ENCODE data around the gene PANK4.

Gene PANK4

GRCh38 chr1:2497891-2498290 is 28.5 kb downstream of the PANK4 start:
- ATAC-seq: no peak
- no peak for TF ChIP-seq RARB (CRISPR knock-in tag; IDR thresholded peaks at IDR 0.05)
- TF ChIP-seq ZNF8 (CRISPR knock-in tag; IDR thresholded peaks at IDR 0.05): no peak
- no peak for TF ChIP-seq ZFP3 (CRISPR knock-in tag; IDR thresholded peaks at IDR 0.05)
- TF ChIP-seq PATZ1 (CRISPR knock-in tag; IDR thresholded peaks at IDR 0.05; ENCODE audit: borderline replicate concordance): no peak
- no peak for TF ChIP-seq OSR1 (CRISPR knock-in tag; IDR thresholded peaks at IDR 0.05)
- no peak for TF ChIP-seq TCF4 (CRISPR knock-in tag; IDR thresholded peaks at IDR 0.05; ENCODE audit: borderline replicate concordance)
- no peak for TF ChIP-seq ZNF565 (CRISPR knock-in tag; conservative IDR thresholded peaks at IDR 0.05; ENCODE audit: low read depth)
- TF ChIP-seq TOX (CRISPR knock-in tag; IDR thresholded peaks at IDR 0.05; ENCODE audit: borderline replicate concordance): no peak

GRCh38 chr1:2496746-2497145 is 29.6 kb downstream of the PANK4 start:
- TF ChIP-seq ZC3H10 (CRISPR knock-in tag; IDR thresholded peaks at IDR 0.05) (no peak), BACH2 (CRISPR knock-in tag; IDR thresholded peaks at IDR 0.05; ENCODE audit: borderline replicate concordance) (no peak), CSRNP3 (CRISPR knock-in tag; IDR thresholded peaks at IDR 0.05) (no peak), ZNF8 (CRISPR knock-in tag; IDR thresholded peaks at IDR 0.05) (no peak), ZFP3 (CRISPR knock-in tag; IDR thresholded peaks at IDR 0.05) (no peak), RARB (CRISPR knock-in tag; IDR thresholded peaks at IDR 0.05) (no peak), PPARA (CRISPR knock-in tag; IDR thresholded peaks at IDR 0.05; ENCODE audit: borderline replicate concordance) (no peak), GLIS3 (CRISPR knock-in tag; IDR thresholded peaks at IDR 0.05) (no peak), ISL1 (CRISPR knock-in tag; IDR thresholded peaks at IDR 0.05) (no peak), POU6F1 (CRISPR knock-in tag; IDR thresholded peaks at IDR 0.05; ENCODE audit: borderline replicate concordance, low read depth) (no peak), ZFP30 (CRISPR knock-in tag; IDR thresholded peaks at IDR 0.05) (no peak), ESRRG (CRISPR knock-in tag; IDR thresholded peaks at IDR 0.05) (no peak), ZNF565 (CRISPR knock-in tag; conservative IDR thresholded peaks at IDR 0.05; ENCODE audit: low read depth) (no peak), ZNF70 (CRISPR knock-in tag; IDR thresholded peaks at IDR 0.05) (no peak), CSDC2 (CRISPR knock-in tag; IDR thresholded peaks at IDR 0.05) (no peak), TCF4 (CRISPR knock-in tag; IDR thresholded peaks at IDR 0.05; ENCODE audit: borderline replicate concordance) (no peak), TSHZ2 (CRISPR knock-in tag; IDR thresholded peaks at IDR 0.05) (no peak)
- ATAC-seq: no peak

- TF ChIP-seq ESRRG (CRISPR knock-in tag; IDR thresholded peaks at IDR 0.05) (no peak), TOX (CRISPR knock-in tag; IDR thresholded peaks at IDR 0.05; ENCODE audit: borderline replicate concordance) (no peak), BACH2 (CRISPR knock-in tag; IDR thresholded peaks at IDR 0.05; ENCODE audit: borderline replicate concordance) (no peak), TCF4 (CRISPR knock-in tag; IDR thresholded peaks at IDR 0.05; ENCODE audit: borderline replicate concordance) (no peak), TSHZ2 (CRISPR knock-in tag; IDR thresholded peaks at IDR 0.05) (no peak), GLIS3 (CRISPR knock-in tag; IDR thresholded peaks at IDR 0.05) (no peak), CSRNP3 (CRISPR knock-in tag; IDR thresholded peaks at IDR 0.05) (no peak), ZFP30 (CRISPR knock-in tag; IDR thresholded peaks at IDR 0.05) (no peak), OSR1 (CRISPR knock-in tag; IDR thresholded peaks at IDR 0.05) (no peak), CSDC2 (CRISPR knock-in tag; IDR thresholded peaks at IDR 0.05) (no peak), RARB (CRISPR knock-in tag; IDR thresholded peaks at IDR 0.05) (no peak), ZFP3 (CRISPR knock-in tag; IDR thresholded peaks at IDR 0.05) (no peak)
- no peak for ATAC-seq
These were observed 30.2 kb downstream of the PANK4 start for GRCh38 chr1:2496087-2496622.

Data from SK-N-SH treated with all-trans-retinoic acid at 6 μM for 48 hours (cell line).